Stimulated activated CD8-positive, alpha-beta memory T cell treated with anti-CD3 and anti-CD28 coated beads, Interleukin-12 subunit alpha, Interleukin-12 subunit beta, amount 100 ng/mL, for 24 hours (primary cell): Measurements from ENCODE around the gene CCS.
A peak's percentile ranks its signal among the peaks of the same experiment; 100 is the strongest.
"Not testable (repeated sequence)": the region's sequence is repeated elsewhere in the genome, so short reads cannot be mapped to it uniquely, and the experiment has no call there.

Experiments used
- DNase-seq: peaks from one replicate; pipeline ENCODE4 v3.0.0-alpha.2; 2020; ENCODE audit errors: extremely low read depth

CCS gene

GRCh38 chr11:66592457-66593302 is at the start of gene CCS, which contains the start of gene CCDC87:
Gene CCS, plus strand, starts transcription at chr11:66593185. Its CDS starts 77 bp downstream, at chr11:66593262.
Gene CCDC87, minus strand, starts transcription at chr11:66593063. Its CDS starts 48 bp downstream, at chr11:66593015.
- peak; percentile 98 for DNase-seq

GRCh38 chr11:66543263-66544107 is 49.5 kb upstream of the CCS start:
- no peak for DNase-seq

GRCh38 chr11:66544952-66545351 is 48.0 kb upstream of the CCS start:
- DNase-seq, result not testable (repeated sequence)

- DNase-seq, result peak; percentile 75
Observed at GRCh38 chr11:66545701-66546367, 47.2 kb upstream of the CCS start, which contains the start of gene ZDHHC24. Gene ZDHHC24, minus strand, starts transcription at chr11:66546048. Its CDS starts 45 bp downstream, at chr11:66546003.

GRCh38 chr11:66546368-66546965 is 46.5 kb upstream of the CCS start, which contains the start of gene ACTN3:
Gene ACTN3, plus strand, starts transcription at chr11:66546903. Its CDS starts 35 bp downstream, at chr11:66546938.
- no peak for DNase-seq

GRCh38 chr11:66546966-66547661 is 45.9 kb upstream of the CCS start:
- DNase-seq, result no peak

GRCh38 chr11:66547662-66548009 is 45.3 kb upstream of the CCS start:
- no peak for DNase-seq

GRCh38 chr11:66548041-66548440 is 44.9 kb upstream of the CCS start:
- no peak for DNase-seq

- DNase-seq, result no peak
Observed at GRCh38 chr11:66548774-66549630, 44.0 kb upstream of the CCS start.

- no peak for DNase-seq
Observed at GRCh38 chr11:66549696-66550095, 43.3 kb upstream of the CCS start.

- DNase-seq, result no peak
Observed at GRCh38 chr11:66550887-66551286, 42.1 kb upstream of the CCS start.

- DNase-seq, result no peak
Observed at GRCh38 chr11:66554602-66555001, 38.4 kb upstream of the CCS start.

GRCh38 chr11:66555416-66555815 is 37.6 kb upstream of the CCS start:
- DNase-seq, result no peak

- DNase-seq, result no peak
Observed at GRCh38 chr11:66556086-66556485, 36.9 kb upstream of the CCS start.

- DNase-seq, result no peak
Observed at GRCh38 chr11:66557733-66558326, 35.2 kb upstream of the CCS start.

- no peak for DNase-seq
Observed at GRCh38 chr11:66559142-66559865, 33.7 kb upstream of the CCS start.

GRCh38 chr11:66559866-66560676 is 32.9 kb upstream of the CCS start:
- DNase-seq, result no peak
